Heart left ventricle (tissue), 13 donors: ENCODE measurements around the gene LAMB1.

Experiments used
- CTCF ChIP-seq, 12 donors: fragments of 200-600 bp; sonication (generic) in 4 of 12; IDR thresholded peaks; one replicate each; pipeline versions ENCODE4 v1.5.0 to v1.8.0; 2018 to 2022; ENCODE audit warnings: antibody characterized with exemption in 12 of 12, mild to moderate bottlenecking in 5 of 12
- POLR2A ChIP-seq, 2 donors: fragments of 450-650 bp; IDR thresholded peaks; one replicate each; pipeline ENCODE4 v1.6.1; 2017; ENCODE audit warnings: antibody characterized with exemption in 2 of 2, mild to moderate bottlenecking in 2 of 2, moderate library complexity in 2 of 2
- donor health status: ischemic (EF 13 %, LVEDD 7.1; RV severe dilation, severe dysfunction).
- donor health status: DM: no; HTN: yes; CAD: no.
- donor health status: DM: no; HTN: no; CAD: no.
- donor health status: ischemic (EF 25% LVEDD 6.9; RV normal size, moderate dysfunction).
- donor health status: ischemic (EF 25% LVEDD 5.7; RV mildly dilated, moderate dysfunction).
- donor health status: ischemic (EF 35%, LVEDD 5.7; RV mildly dilated, moderate dysfunction).
- donor health status: nonischemic (EF 11% LVEDD 7.7; RV severe dilation, severe dysfunction).
- donor health status: DM: yes; HTN: yes; CAD: no.
- donor health status: PGD.
- donor health status: ischemic (EF 29% LVEDD 5.4; RV normal size, mild dysfunction).
- donor health status: nonischemic (EF 23%, LVEDD 6.1; RV moderate dilation, normal function).

- TF ChIP-seq CTCF (IDR thresholded peaks at IDR 0.05) (no peak), POLR2A (IDR thresholded peaks at IDR 0.05) (no peak)
Observed at GRCh38 chr7:108044345-108044744, 41.4 kb upstream of the LAMB1 start.
